ENCODE measurements around the gene SOX1. TPM values are rescaled to one million over a fixed set of nuclear protein-coding genes. Genes with fewer than 3 reads are reported as not detected.

The SOX1 gene
- total RNA-seq: not detected in 2 replicates

DNA sequence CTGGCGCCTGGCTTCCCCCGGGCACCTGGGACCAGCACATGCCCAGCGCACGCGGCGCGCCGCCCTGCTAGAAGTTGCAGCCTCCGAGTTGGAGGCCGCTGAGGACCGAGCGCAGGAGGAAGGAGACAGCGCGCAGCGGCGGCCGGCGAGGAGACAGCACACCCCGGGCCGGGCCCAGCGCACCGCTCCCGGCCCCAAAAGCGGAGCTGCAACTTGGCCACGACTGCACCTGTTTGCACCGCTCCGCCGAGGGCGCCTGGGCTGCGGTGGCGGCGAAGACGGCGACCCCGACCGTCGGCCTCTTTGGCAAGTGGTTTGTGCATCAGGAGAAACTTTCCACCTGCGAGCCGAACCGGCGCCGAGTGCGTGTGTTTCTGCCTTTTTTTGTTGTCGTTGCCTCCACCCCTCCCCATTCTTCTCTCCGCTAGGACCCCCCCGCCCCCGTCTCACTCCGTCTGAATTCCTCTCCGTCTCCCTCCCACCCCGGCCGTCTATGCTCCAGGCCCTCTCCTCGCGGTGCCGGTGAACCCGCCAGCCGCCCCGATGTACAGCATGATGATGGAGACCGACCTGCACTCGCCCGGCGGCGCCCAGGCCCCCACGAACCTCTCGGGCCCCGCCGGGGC lies at the start of gene SOX1:
SOX1 (plus strand) TSS at position 34 of the 626 bp plus-strand sequence; CDS start at position 544, 510 bp downstream.

